NCI-H146 (cell line): ENCODE measurements around the gene SLCO2A1.

Source experiments
- DNase-seq: peaks from one replicate; lab custom pipeline; 2025; lab: John Stamatoyannopoulos, UW

Gene SLCO2A1

DNA sequence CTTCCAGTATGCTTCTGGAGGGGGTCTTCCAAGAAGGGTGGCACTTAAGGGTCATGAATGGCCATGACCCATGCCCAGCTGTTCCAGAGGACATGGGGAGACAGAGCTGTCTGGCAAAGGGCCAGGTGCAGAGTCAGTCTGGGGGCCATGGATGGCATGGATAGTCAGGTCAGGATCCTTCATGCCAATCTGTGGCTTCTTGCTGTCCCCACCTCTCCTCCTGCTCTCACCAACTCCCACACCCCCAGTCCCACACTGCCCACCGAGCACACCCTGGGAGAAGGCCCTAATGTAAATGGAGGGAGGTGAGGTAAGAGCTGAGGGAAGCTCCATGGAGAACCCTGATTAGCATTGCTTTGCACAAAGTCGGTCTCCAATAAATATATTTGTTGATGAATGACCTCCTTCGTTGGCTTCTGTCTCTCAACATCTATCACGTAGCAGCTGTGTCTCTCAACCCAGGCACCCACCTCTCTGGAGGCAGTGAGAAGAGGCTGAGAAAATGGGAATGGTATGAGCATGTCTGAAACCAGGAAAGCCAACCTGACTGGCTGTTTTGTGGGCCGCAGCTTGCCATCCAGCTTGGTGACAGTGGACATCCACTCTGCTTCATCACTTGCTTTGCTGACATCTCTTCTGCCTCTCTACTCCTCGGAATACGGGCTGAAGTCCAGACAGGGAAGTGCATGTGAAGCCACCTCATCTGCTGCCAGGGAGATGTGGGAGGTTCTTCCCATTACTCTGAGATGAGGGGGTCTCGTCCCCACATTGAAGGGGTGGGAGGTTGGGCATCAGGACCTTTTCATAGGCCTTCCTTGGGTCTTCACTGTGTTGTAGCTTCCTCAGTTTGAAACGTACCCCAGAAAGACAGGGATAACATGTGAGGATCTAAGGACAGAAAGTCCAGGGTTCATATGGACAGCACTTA is 96.4 kb downstream of the SLCO2A1 start:
- no peak for DNase-seq

DNA sequence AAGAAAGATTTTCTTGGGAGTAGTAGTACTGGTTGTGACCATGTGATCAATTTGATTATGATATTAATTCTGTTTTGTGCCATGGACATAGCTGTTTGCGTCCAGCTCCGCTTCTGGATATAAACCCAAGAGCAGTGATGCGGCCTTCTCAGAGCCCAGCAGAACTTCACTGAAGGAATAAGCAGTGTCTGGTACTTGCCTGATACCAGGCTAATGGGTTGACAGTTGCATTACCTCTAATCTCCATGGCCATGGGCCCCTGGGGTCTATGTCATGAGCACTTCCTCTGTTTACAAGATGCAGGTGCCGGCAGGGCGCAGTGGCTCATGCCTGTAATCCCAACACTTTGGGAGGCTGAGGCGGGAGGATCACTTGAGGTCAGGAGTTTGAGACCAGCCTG is 97.7 kb downstream of the SLCO2A1 start:
- no peak for DNase-seq

DNA sequence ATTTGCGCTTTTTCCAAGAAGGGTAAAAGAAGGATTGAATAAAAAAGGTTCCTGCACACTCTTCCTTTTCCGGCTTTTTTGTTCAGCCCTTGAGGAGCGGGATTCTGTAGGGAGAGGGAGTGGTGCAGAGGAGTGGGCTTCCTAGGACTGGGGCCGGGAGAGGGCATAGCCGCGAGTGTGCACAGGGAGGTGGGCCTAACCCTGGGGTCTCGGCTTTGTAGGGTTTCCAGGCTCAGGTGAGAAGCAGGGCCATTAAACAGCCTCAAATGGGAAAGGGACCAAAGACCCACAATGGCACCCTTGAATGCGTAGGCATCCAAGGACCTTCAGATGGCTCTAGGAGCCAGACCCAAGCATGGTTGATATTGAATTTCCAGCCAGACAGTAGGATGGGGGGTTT is 98.6 kb downstream of the SLCO2A1 start:
- DNase-seq = no peak

DNA sequence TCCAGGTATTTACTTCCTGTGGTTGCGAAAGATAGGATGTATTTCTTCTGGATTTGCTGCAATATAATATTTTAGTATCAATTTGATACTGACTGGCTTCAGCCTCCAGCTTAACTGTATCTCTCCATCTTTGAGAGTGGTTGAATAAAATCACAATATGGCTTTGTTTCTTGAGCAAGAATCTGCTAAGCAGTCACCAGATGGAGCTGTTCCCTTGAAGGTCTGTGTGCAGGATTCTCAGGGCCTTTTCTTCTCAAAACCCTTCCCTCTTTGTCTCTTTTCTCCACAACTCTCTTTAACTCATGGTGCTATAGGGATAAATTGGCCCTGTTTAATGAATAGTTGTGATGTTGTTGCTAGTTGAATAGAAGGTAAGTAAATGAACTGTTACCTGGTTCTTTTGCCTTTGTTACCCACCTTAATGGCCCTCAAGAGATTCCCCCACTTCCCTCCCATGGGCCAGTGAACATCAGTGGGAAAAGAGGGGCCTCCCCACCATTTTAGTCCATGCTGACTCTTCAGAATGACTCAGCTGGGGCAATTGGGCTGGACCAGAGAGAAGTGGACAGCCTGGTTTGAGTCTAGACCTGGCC is 99.3 kb downstream of the SLCO2A1 start:
- DNase-seq = peak; percentile 58

- no peak for DNase-seq
Measured at GRCh38 chr3:133928903-133929607, 100.7 kb downstream of the SLCO2A1 start.

DNA sequence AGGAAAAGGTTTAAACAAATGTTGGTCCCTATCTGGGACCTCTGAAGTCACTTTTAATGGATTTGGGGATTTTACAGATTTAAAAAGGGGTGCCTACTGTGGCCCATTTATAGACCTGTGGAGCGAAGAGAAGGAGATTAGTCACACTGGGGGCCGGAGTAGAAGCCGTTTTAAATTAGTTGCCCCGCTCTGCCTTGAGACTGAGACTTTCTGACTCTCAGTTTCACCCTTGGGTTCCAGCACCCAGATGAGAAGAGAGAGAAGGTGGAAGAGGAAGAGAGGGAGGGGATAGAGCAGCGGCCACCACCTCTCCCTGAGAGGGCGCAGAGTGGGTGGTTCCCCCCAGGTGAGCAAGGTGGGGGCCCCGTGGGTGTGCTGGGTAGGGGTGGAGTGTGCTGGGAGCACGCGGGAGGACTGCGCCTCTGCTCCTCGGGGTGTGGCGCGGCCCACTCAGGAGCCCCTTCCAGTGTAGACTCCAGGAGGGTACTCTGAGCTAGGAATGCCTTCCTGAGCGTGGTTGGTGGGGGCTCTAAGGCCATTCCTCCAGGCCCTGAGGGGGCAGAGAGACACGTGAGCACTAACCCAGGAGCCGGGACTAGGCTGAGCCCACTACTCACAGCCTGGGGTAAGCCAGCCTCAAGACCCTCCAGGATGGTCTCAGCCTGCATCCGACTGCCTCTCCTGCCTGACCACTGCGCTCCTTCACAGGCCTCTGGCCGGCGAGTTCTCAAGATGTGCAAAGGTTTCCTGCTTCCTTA is 101.4 kb downstream of the SLCO2A1 start:
- no peak for DNase-seq

DNA sequence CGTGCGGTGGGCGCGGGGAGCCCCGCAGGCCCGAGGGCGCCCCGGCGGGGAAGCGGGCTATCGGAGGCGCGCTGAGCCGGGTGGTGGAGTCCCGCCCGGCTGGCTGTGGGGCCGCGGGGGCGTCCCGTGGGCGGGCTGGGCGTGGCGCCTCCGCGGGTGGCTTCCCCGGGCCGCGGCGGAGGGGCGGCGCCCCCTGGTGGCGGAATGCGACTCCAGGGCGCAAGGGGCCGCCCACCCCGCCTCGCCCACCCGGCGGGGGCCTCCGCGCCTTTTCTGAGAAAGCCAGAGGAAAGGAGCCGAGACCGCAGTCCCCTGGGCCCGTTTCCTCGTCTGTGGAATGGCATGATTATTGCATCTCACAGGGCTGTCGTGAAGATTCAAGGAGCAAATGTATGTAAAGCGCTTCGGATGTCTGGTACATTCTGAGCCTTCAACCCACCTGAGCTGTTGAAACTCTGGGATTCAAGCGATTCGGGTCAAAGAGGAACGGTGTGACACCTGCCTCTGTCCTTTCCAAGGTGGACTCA is 102.1 kb downstream of the SLCO2A1 start:
- DNase-seq = peak; percentile 50

- DNase-seq = peak; percentile 57
Measured at GRCh38 chr3:133926736-133927539, 102.8 kb downstream of the SLCO2A1 start.

GRCh38 chr3:133925960-133926735 is 103.6 kb downstream of the SLCO2A1 start:
- DNase-seq = no peak

- no peak for DNase-seq
Measured at GRCh38 chr3:133924041-133924440, 105.7 kb downstream of the SLCO2A1 start.

GRCh38 chr3:133921592-133921991 is 108.1 kb downstream of the SLCO2A1 start:
- no peak for DNase-seq

GRCh38 chr3:133917144-133917543 is 112.6 kb downstream of the SLCO2A1 start:
- no peak for DNase-seq

GRCh38 chr3:133915685-133916658 is 113.8 kb downstream of the SLCO2A1 start:
- DNase-seq = no peak

DNA sequence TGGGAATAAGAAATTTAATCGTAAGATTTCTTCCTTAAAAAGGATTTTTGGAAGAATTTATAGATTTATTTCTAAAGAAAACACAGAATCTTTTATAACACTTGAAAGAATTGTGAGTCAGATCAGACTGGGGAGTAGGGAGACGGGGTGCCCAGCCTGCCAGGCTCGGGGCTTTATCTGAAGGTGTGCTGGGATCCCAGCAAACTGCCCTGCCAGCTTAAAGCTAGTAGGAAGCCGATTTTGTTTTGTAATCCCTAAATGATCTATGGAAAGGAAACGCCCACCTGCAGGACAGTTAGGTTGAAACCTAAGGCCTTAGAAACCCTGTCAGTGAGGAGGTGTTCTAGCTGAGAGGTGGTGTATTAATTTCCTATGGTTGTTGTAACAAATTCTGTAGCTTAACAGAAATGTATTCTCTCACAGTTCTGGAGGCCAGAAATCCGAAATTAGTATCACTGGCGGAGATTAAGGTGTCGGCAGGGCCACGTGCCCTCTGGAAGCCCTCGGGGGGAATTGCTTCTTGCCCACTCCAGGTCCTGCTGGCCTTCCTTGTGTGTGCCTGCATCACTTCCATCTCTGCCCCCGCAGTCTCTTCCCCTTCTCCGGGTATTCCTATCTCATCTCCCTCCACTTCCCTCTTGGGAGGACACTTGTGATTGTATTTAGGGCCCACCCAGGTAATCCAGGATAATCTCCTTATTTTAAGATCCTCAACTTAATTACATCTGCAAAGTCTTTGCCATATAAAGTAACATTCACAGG is 114.7 kb downstream of the SLCO2A1 start:
- DNase-seq = no peak

DNA sequence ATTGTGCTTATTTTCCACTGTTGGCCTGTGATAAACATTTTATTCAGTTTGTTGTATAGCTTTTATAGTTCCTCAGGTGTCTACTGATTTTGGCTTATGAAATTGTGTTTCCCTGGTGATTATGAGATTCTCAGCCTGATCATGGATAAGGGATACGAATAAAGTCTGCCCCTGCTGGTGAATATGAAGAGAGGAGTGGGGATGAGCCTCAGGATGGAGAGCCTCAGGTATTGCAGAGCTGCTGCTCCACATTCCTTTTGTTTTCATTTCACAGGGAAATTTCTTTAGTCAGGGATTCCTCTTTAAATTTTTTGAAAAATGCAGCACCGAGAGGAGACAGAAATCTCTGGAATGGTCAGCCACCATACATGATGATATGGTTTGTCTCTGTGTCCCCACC is 119.3 kb downstream of the SLCO2A1 start:
- DNase-seq = no peak

DNA sequence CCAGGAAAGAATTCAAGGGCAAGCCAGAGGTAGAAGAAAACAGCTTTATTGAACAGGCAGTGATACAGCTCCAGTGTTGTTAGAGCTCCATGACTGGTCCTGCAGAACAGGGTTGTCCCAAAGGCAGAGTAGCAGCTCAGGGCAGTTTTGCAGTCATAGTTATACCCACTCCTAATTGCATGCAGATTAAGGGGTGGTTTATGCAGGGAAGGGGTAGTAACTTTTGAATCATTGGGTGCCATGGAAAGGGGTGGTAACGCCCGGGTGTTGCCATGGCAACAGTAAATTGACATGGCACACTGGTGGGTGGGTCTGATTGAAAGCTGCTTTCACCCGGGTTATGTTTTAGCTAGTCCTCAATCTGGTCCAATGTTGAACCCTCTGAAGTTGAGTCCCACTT is 124.3 kb downstream of the SLCO2A1 start:
- no peak for DNase-seq

DNA sequence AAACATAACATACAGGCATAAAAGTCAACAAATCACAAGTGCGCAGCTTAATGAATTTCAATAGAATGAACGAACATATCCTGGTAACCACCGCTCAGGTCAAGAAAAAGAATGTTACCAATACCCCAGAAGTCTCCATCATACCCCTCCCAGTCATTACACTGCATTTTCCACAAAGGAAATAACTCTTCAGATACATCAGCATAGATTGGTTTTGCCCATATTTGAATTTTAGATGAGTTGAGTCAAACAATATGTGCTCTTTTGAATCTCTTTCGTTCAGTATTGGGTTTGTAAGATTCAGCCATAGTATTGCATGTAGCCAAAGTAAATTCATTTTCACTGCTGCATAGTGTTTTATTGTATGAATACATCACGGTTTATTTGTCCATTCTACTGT is 127.9 kb downstream of the SLCO2A1 start:
- DNase-seq = no peak

- no peak for DNase-seq
Measured at GRCh38 chr3:133901083-133901482, 128.6 kb downstream of the SLCO2A1 start.
